ENCODE data around the gene PROB1.

DNA sequence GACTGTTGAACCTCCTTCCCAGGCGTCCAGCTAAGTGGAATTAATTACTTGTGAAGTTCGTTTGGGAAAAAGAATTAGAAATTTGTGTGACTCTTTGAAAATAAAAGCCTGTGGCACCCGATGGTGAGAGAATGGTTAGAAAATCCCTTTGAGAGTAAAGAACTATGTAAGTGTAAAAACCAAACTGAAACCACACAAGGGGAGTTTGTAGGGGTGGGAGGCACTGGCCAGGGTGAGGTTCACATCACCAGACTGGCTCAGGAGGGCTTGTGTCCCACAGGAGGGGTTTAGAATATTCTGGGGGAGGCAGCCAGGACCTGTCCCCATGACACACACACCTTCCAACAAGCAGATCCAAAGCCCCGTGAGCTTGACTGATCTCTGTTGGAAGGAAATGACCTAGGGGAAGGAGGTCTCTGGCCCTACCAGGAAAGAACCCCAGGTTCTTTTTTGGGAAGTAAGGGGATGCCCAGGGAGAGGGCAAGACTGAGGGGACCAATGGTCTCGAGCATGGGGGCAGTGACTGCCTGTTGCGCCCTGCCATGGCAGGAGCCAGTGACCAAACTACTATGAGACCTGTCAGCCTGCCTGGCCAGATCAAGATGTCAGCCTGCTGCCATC lies 4.7 kb upstream of the PROB1 start:
- TF ChIP-seq POLR2A (IDR thresholded peaks at IDR 0.05) (no peak), CTCF (IDR thresholded peaks at IDR 0.05) (no peak), EP300 (IDR thresholded peaks at IDR 0.05; ENCODE audit: low read depth) (no peak), POLR2AphosphoS5 (IDR thresholded peaks at IDR 0.05) (no peak)

Data from transverse colon (tissue), 4 donors.